HG03175 (cell line): ENCODE measurements around the gene SGK2.

ENCODE experiments used
- ATAC-seq: cut with Tn5 transposase; IDR thresholded peaks from one replicate; pipeline ENCODE4 v1.9.1; 2021; ENCODE audit warnings: mild to moderate bottlenecking, moderate library complexity; ENCODE audit not compliant: unreplicated experiment

SGK2 gene

DNA sequence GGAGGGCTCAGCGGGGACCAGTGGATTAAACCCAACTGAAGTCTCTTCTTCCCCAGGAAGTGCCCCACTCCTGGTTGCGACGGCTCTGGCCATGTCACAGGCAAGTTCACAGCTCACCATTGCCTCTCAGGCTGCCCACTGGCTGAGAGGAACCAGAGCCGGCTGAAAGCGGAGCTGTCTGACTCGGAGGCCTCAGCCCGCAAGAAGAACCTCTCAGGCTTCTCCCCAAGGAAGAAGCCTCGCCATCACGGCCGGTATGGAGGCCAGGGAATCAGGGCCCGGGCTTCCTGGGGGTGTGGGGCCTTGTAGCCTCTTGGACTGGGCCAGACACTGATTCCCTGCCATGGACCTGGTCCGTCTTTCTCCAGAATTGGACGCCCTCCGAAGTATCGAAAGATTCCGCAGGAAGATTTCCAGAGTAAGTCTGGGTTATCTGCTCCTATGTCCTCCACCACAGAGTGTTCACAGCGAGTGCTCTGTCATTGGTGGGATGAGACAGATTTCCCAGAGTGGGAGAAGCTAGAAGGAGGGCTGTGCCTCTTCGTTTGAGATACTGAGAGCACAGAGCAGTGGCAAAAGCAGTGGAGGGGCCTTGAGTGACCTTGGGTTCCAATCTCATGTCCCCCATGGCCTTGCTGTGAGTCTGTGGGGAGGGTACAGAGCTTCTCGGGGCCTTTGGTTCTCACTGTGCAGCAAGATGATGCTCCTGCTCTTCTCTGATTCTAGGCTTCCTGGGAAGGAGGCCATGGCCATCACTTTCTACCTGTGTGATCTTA is 22.6 kb upstream of the SGK2 start:
- no peak for ATAC-seq

DNA sequence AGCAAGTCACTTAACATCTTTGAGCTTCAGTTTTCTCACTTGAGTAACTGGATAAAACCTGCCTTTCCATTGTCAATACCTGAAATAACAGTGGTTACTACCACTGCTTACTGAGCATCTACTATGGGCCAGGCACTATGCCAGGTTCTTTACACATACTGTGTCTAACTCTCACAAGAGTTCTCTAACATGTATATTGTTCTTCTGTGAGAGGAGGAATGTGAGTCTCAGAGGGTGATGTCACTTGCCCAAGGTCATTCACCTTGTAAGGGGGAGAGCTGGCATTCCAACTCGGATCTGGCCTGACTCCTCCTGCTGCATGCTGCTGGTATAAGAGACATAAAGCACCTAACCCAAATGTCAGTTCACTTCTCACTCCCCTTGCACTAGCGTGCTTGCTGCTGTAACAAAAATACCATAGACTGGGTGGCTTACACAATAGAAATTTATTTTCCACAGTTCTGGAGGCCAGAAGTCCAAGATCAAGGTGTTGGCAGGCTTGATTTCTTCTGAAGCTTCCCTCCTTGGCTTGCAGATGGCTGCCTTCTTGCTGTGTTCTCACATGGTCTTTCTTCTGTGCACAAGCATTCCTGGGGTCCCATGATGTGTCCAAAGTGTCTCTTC is 21.9 kb upstream of the SGK2 start:
- ATAC-seq: no peak

DNA sequence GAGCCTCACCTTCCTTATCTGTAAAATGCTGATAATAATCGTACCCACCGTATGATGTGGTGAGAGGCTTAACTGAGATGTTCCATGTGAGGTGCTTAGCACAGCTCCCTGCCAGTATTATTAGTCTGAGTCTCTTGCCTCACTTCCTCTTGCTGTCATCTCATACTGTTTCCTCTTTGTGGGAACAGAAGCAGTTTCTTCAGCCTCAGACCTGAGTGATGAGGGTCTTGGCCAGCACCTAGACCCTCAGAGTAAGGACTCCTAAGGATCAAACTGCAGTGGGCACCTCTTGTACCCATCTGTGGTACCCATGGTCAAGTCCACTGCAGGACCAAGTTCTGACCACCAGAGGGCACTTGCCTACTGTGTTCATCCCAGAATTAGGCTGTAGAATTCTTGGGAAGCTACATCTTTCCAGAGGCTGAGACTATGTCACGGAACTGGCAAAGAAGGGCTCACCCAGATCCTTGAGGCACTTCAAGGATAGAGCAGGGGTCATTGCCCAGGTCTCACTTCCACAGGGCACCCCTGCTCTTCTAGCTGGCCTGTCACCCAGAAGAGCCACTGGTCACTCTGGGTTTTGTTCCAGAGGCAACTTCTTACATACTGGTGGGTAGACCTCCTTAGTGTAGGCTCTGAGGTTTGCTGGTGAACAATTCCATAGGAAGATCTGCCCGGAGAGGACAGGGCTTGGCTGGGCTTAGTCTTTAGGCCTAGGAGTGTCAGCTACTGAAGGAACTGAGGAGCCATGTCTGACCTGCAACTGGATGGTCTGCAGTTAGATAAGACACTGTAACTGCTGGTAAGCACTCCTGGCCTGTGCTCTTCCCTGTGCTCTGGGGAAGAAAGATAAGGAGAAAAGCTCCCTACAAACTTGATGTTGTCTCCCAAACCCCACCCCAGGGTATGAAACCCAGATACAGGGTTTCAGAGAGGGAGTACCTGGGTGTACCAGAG is 20.6 kb upstream of the SGK2 start:
- peak; percentile 39 for ATAC-seq

DNA sequence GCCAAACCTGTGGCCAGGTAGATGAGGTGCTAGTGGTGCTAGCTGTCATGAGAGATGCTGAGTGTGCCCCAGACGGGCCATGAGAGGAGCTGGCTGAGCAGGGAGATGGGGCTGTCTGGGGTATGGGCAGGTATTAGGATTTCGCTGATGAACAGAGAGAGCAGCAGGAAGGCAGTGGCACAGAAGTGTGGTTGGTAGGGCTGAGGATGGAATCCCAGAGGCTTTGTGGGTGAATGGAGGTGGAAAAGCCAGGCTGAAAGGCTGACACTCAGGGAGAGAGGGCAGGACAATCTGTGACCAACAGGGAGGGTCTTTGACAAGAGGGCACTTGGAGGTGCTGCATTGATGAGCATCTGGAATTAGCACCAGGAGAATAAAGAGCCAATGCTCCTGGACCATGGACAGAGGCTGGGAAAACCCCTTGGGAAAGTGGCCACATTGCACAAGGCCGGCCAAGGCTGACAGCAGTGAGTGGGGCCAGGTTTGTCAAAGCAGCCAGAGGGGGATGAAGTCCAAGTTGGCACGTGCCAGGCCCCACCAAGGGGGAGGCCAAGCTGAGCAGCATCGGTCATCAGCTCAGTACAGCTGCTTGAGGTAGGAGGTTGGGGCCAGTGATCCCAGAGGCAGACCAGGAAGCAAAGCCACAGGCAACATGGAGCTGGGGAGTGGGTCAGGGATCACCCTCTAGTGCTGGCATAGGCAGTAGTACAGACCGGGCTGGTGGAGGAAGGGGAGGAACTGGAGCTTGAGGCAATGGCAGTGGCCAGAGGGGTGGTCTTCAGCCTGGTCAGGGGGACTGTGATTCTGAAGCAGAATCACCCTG is 19.7 kb upstream of the SGK2 start:
- no peak for ATAC-seq

DNA sequence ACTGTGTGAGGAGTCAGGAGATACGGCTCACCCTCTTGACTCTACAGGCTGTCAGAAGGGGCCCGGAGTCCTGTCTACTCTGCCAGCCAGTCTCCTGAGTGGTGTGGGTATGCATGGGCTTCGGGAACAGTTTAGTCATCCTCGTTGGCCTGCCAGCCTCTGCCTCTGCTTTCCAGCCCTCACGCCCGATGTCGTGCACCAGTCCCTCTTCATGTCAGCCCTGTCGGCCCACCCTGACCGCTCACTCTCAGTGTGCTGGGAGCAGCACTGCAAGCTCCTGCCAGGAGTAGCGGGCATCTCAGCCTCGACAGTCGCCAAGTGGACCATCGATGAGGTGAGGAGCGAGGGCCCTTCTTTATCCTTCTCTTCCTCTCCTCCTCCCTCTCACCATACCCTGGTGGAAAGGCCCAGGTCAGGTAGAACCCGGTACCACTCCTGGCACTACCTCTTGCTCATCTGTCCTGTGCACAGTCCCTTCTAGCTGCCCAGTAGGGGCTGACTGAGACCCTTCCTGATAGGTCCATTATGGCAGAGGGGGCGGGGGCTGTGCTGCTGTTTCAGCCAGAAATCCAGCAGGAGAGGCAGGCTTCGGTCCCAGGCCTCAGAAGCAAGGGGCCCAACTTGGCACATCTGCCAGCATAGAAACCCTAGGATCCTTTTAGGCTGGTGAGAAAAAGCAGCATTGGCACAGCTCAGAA is 18.7 kb upstream of the SGK2 start:
- ATAC-seq: no peak

DNA sequence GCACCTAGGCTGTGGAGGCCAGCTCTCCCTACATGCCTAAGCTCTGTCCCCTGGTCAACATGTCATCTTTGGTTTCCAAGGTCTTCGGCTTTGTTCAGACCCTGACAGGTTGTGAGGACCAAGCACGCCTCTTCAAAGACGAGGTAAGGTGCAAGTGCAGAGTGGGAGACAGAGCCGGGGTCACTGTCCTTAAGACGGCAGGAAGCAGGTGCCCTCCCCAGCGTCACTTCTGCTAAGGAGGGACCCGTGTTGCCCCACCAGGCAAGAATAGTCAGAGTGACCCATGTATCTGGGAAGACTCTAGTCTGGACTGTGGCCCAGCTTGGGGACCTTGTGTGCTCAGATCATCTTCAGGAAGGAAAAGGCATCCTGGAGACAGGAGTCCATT is 18.2 kb upstream of the SGK2 start:
- no peak for ATAC-seq

DNA sequence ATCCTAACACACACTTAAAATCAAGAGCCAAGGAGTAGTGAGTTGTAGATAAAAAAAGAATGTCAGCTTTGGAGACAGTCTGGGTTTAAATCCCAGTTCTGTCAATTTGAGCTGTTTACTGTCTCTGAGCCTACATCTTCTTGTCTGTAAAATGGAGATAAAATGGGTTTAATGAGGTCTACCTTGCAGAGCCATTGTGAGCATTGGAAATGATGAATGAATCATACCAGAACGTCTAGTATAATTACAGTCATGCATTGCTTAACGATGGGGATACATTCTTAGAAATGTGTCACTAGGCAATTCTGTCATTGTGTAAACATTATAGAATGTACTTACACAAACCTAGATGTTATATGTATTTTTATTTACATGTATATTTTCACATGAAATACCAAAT is 17.6 kb upstream of the SGK2 start:
- ATAC-seq: no peak

DNA sequence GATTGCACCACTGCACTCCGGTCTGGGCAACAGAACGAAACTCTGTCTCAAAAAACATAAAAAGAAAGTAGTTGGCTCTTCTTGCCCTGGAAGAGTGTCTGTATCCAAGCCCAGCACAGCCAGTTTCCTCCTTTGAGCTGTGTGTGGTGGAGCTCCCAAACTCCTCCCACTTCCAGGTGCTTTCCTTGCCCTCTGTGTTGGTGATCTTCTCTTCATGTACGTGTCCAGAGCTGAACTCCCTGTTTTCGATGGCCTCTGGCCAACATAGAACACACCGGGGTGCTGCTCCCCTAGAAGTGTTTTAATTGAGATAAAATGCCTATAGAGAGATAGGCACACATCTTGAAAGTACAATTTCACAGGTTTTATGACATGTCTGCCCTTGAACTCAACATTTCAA is 16.7 kb upstream of the SGK2 start:
- no peak for ATAC-seq

DNA sequence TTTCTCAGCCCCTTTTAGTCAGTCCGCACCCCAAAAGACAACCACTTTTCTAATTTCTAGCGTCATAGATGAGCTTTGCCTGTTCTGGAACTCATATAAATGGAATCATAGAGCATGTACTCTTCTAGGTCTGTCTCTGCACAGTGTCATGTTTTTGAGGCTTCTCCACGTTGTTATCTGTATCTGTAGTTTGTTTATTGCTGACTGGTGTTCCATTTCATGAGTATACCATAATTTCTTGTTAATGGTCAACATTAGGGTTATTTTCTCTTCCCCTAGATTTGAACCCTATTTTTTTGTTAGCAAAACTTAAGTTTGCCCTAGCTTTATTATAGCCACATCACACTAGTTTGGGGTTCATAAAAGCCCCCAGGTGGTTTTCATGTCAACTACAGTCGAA is 16.2 kb upstream of the SGK2 start:
- ATAC-seq: no peak

DNA sequence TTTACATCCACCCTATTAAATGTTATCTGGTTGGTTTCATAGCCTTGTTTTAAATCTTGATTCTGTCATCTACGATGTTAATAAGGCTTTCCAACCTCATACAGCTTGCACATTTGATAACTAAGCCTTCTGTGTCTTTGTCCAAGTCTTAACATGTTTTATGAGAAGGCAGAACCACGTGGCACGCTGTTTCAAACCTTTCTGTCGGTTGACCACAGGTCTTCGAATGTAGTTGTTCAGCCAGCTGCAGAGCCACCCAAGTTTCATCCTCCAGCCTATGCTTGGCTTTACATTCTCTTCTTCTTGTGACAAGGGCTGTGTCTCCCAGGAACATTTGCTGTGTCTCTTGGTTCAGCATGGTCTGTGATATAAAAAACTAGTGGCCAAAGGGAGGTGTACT is 15.7 kb upstream of the SGK2 start:
- no peak for ATAC-seq

DNA sequence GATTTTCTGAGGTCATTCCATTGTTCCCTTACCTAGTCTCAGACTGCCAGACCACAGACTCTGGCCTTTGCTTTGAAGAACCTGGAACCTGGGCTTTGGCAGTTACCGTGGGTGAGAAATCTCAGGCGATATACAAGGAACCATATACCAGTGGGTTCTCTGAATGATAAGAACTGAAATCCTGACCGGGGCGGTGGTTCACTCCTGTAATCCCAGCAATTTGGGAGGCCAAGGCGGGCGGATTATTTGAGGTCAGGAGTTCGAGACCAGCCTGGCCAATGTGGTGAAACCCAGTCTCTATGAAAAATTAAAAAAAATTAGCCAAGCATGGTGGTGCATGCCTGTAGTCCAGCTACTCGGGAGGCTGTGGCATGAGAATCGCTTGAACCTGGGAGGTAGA is 14.3 kb upstream of the SGK2 start:
- no peak for ATAC-seq

DNA sequence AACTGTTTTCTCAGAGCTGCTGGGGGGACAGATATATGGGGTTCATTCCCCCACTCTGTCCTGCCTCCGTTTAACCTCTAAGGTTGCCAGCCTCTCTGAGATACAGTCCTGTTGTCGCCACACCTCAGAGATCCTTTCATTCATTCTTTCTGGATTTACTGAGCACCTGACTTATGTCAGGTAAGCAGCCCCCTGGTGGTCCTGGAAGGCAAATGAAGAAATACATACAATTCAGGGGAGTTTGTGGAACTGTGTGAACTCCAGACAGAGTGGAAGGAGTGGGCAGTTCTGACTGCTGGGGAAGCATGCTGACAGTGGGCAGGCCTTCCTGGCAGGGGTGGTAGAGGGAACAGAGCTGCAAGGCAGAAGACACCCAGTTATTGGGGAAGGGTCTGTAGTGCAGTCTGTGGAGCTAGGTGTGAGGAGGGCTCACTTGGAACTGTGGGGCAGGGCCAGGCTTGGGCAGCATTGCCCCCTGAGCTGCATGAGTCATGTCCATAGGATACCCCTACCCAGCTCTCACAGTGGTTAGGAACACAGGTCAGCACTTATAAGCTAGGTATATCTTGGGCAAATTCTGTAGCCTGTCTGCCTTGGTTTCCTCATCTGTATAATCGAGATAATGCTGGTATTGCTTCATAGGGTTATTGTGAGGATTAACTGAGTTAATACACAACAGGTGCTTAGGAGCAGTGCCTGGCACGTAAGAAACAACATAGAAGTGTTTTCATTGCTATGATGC is 12.8 kb upstream of the SGK2 start:
- no peak for ATAC-seq

DNA sequence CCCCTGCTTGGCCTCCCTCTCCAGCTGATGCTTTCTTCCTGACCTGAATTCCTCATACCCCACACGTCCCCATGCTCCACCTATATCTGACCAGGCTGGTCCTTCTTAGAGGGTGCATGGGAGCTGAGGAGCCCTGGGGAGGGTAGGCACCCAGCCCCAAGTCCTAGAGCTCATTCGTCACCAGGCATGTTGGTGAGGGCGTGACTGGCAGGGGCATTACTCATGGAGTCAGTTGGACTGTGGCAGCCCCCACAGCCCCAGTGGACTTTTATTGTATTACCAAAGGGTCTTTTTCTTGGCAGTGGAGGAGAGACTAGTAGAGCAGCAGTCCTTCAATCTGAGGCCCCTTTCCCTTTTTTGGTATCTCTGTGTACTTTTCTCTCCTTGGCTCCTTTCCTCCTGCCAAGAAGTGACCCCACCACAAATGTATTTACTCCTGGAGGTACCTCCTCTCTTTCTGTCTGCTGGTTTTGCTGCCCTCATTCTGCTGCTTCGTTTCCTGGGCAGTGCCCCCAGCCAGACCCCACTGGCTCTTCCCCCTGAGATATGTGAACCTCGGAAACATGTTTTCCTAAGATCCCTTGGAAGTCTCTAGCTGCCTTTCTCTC is 10.4 kb upstream of the SGK2 start:
- no peak for ATAC-seq

DNA sequence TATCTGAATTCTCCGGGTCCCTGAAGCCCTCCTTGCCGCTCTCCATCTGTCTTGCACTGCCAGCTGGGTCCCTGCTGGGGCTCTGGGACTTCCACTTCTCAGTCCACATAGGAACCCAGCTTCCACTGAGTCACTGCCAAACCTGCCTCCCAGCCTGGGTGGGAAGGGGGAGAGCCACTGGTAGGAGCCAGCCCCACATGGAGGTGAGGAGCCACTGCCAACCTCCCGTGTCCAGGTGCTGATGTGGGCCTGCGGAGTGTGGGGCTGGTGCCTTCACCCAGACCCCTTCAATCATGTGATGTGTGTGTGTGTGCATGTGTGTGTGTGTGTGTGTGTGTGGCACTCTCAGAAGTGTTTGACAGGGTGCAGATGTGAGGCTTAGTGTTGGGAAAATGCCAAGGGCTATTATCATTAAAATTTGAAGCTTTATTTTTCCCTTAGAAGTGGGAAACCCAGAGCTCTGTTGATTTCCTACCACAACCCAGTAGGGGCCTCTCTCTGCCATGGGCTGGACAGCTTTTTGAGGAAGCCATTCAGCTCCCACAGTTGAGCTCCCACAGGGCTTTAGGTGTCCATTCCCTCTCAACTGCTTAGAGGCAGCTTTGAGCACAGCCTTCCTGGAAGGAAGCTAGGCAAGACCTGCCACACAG is 9.3 kb upstream of the SGK2 start:
- ATAC-seq: no peak

DNA sequence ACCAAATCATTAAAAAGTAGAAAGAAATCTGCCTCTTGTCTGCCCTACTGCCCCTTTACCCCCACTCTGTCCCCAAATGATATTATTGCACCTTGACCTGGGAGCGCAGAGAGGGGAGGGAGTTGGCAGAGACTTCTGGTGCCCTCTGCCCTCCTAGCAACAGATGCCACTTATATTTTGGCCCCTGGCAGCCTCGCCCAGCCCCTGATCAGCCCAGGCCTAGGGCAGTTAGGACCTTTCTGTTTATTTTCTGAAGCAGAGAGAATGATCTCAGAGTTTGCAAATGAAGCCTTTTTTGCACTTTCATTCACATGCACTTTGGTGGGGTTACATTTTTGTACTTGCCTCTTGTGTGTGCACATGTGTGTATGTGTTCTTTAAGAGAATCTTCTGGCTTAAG is 8.4 kb upstream of the SGK2 start:
- ATAC-seq: no peak

DNA sequence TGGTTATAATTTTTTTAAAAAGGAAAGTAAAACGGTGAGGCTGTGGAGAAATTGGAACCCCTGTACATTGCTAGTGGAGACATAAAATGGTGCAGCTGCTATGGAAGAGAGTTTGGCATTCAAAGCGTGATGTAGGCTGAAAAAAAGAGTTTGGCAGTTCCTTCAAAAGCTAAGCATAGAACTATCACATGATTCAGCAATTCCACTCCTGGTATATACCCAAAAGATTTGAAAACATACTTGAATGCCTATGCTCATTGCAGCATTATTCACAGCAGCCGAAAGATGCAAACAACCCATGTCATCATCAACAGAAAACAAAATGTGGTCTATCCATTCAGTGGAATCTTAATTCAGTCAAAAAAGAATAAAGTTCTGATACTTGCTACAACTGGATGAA is 4.5 kb upstream of the SGK2 start:
- ATAC-seq: no peak

DNA sequence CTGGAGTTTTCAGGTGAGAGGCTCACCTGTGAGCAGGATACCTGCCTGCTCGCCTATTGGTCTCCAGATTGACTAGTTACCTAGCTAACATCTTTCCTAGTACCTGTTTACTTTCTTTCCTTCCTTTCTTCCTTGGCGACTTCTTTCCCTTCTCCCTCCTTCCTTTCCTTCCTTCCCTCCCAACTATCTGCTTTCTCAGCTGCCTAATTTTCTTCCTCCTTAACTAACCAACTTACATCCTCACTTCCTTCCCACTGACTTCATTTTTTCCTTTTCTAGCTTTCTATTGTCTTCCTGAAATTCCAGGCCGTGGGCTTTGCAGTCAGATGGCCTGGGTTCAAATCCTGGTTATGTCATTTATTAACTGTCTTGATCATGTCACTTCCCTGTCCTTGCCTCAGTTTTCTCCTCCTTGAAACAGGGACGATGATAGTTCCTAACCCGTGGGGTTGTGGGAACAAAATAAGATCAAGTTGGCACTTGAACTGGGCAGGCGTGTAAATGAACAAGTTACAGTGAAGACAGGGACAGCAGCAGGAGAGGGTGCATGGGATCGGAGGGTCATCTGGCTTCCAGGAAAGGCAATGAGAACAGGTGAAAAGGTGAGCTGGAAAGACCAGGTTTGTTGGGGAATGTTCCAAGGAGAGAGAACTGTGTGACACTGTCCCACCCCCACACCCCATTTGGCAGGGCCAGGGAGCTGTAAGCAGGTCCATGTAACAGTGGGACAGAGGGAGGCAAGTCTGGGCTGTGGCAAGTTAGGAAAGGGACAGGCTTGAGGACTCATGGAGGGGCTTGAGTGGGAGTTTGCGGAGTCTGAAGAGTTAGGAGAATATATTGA is 540 bp downstream of the SGK2 start:
- ATAC-seq: no peak

DNA sequence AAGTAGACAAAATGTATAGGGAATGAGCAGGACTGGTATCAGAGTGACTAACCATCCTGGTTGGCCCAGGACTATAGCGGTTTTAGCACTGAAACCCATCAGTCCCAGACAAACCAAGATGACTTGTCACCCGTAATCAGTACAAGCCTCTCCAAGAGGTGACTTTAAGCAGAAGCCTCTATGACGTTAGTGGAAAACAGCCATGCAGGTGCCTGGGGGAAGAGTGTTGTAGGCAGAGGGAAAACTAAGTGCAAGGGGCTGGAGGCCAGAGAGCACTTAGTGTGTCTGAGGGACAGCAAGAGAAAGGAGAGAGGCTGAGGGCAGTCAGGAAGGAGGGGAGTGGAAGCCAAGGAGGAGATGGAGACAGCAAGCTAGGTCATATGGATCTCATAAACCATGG is 2.1 kb downstream of the SGK2 start:
- ATAC-seq: no peak
